WTC11 (cell line): ENCODE data around the gene LMO1. TPM values are rescaled to one million over a fixed set of nuclear protein-coding genes. Genes with fewer than 3 reads are reported as not detected.

Experiments
- ATAC-seq: fragments of 200-7000 bp; cut with Tn5 transposase; 2 replicates; pipeline ENCODE4 v1.10.0; 2021; ENCODE audit warnings: mild to moderate bottlenecking, moderate library complexity
- CTCF ChIA-PET: fragments of 300-600 bp; sonication (Branson Sonifier 250); formaldehyde crosslinking; loops from one replicate; lab custom pipeline; 2021; ENCODE audit warnings: antibody characterized with exemption; lab: Charles Lee
- POLR2A ChIA-PET: fragments of 350-600 bp; sonication (Branson Sonifier 250); formaldehyde crosslinking; loops from one replicate; lab custom pipeline; 2021; ENCODE audit warnings: antibody characterized with exemption; lab: Charles Lee
- DNase-seq: peaks from one replicate; pipeline ENCODE4 v3.0.0; 2021; ENCODE audit warnings: low spot score
- H3K27ac Mint-ChIP-seq: 2 replicates; pipeline ENCODE4 v1.8.0; 2021; ENCODE audit warnings: mixed read lengths
- H3K27me3 Mint-ChIP-seq: 2 replicates; pipeline ENCODE4 v1.8.0; 2021; ENCODE audit warnings: low read depth, mild to moderate bottlenecking, moderate library complexity, mixed read lengths
- H3K36me3 Mint-ChIP-seq: 2 replicates; pipeline ENCODE4 v1.8.0; 2021; ENCODE audit warnings: mixed read lengths
- H3K4me1 Mint-ChIP-seq: 2 replicates; pipeline ENCODE4 v1.8.0; 2022; ENCODE audit warnings: mixed read lengths
- H3K4me3 Mint-ChIP-seq: 2 replicates; pipeline ENCODE4 v1.8.0; 2021; ENCODE audit warnings: mild to moderate bottlenecking, moderate library complexity, mixed read lengths
- H3K9me3 Mint-ChIP-seq: 2 replicates; pipeline ENCODE4 v1.8.0; 2021; ENCODE audit warnings: mixed read lengths
- CREM ChIP-seq: sonication (generic); formaldehyde crosslinking; IDR thresholded peaks from 2 replicates; pipeline ENCODE4 v1.8.1; 2022; ENCODE audit warnings: mild to moderate bottlenecking, missing genetic modification reagents, moderate library complexity
- HMGA2 ChIP-seq: fragments of 250-450 bp; sonication (Bioruptor Pico); IDR thresholded peaks from 2 replicates; pipeline ENCODE4 v1.4.0; 2021; ENCODE audit warnings: mild to moderate bottlenecking, moderate library complexity
- MXD4 ChIP-seq: fragments of 250-450 bp; sonication (Bioruptor Pico); IDR thresholded peaks from 2 replicates; pipeline ENCODE4 v1.8.0; 2021; ENCODE audit warnings: mild to moderate bottlenecking, moderate library complexity, borderline replicate concordance
- MYBL2 ChIP-seq: sonication (generic); formaldehyde crosslinking; IDR thresholded peaks from 2 replicates; pipeline ENCODE4 v1.8.1; 2023; ENCODE audit warnings: mild to moderate bottlenecking, moderate library complexity, missing genetic modification reagents
- NFE2L1 ChIP-seq: sonication (generic); formaldehyde crosslinking; IDR thresholded peaks from 2 replicates; pipeline ENCODE4 v1.8.1; 2023; ENCODE audit warnings: missing genetic modification reagents
- NR3C1 ChIP-seq: sonication (generic); formaldehyde crosslinking; conservative IDR thresholded peaks from 2 replicates; pipeline ENCODE4 v1.8.1; 2023; ENCODE audit warnings: low read depth, mild to moderate bottlenecking, missing genetic modification reagents
- RELA ChIP-seq: sonication (generic); formaldehyde crosslinking; IDR thresholded peaks from 2 replicates; pipeline ENCODE4 v1.8.1; 2022; ENCODE audit warnings: missing genetic modification reagents, mild to moderate bottlenecking, borderline replicate concordance
- SMAD3 ChIP-seq: sonication (generic); formaldehyde crosslinking; IDR thresholded peaks from 2 replicates; pipeline ENCODE4 v1.8.0; 2022; ENCODE audit warnings: missing genetic modification reagents, mild to moderate bottlenecking, borderline replicate concordance
- TCF7 ChIP-seq: sonication (generic); formaldehyde crosslinking; IDR thresholded peaks from 2 replicates; pipeline ENCODE4 v1.8.0; 2022; ENCODE audit warnings: mild to moderate bottlenecking, low read depth, missing genetic modification reagents, moderate library complexity
- TEAD4 ChIP-seq: sonication (generic); formaldehyde crosslinking; IDR thresholded peaks from 2 replicates; pipeline ENCODE4 v1.8.0; 2022; ENCODE audit warnings: mild to moderate bottlenecking, missing genetic modification reagents
- ZNF416 ChIP-seq: fragments of 250-450 bp; sonication (Bioruptor Pico); IDR thresholded peaks from 2 replicates; pipeline ENCODE4 v1.9.0; 2021; ENCODE audit warnings: mild to moderate bottlenecking, inconsistent platforms
- ZNF423 ChIP-seq: fragments of 250-450 bp; sonication (Bioruptor Pico); IDR thresholded peaks from 2 replicates; pipeline ENCODE4 v2.1.2; 2022; ENCODE audit warnings: mild to moderate bottlenecking, moderate library complexity
- total RNA-seq: library from RNA; stranded (reverse); gene quantifications from 3 replicates; pipeline ENCODE4 v1.2.3, GENCODE V29; 2021
- TF ChIP-seq, protein P1 (sequence below): sonication (generic); formaldehyde crosslinking; IDR thresholded peaks from 2 replicates; pipeline ENCODE4 v1.8.0; 2022; ENCODE audit warnings: mild to moderate bottlenecking, missing genetic modification reagents
- TF ChIP-seq, protein P2 (sequence below): sonication (generic); formaldehyde crosslinking; IDR thresholded peaks from 2 replicates; pipeline ENCODE4 v1.8.0; 2022; ENCODE audit warnings: mild to moderate bottlenecking, missing genetic modification reagents
- TF ChIP-seq, protein P3 (sequence below): sonication (generic); formaldehyde crosslinking; IDR thresholded peaks from 2 replicates; pipeline ENCODE4 v1.8.1; 2023; ENCODE audit warnings: mild to moderate bottlenecking, missing genetic modification reagents, borderline replicate concordance
- TF ChIP-seq, protein P4 (sequence below): fragments of 250-450 bp; sonication (Bioruptor Pico); IDR thresholded peaks from 2 replicates; pipeline ENCODE4 v1.9.0; 2021; ENCODE audit warnings: mild to moderate bottlenecking
- TF ChIP-seq, protein P5 (sequence below): sonication (generic); formaldehyde crosslinking; IDR thresholded peaks from 2 replicates; pipeline ENCODE4 v1.8.0; 2022; ENCODE audit warnings: mild to moderate bottlenecking, missing genetic modification reagents
- TF ChIP-seq, protein P6 (sequence below): sonication (generic); formaldehyde crosslinking; conservative IDR thresholded peaks from 2 replicates; pipeline ENCODE4 v1.8.1; 2023; ENCODE audit warnings: mild to moderate bottlenecking, low read depth, missing genetic modification reagents, moderate library complexity

Gene LMO1
- total RNA-seq, 1 experiment from 2014 or later = 0.44 TPM

DNA sequence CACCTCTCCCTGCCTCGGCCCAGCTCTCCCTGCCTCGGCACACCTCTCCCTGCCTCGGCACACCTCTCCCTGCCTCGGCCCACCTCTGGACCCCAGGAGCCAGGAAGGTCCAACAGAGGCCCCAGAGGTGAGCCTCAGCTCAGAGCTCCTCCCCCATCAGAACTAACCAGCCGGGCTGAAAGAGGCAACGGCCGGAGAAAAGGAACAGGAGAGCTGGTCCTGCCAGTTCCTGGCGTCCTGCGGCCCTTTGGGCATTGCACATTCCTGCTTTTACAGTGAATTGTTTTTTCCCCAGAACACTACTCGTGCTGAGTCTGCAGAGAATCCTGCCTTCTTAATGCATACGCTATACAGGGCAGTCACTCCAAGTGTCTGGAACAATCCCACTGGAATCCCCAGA lies 45.8 kb downstream of the LMO1 start:
- CTCF ChIA-PET = interaction anchor here (0.7 to 3.1 kb wide), 10 partner anchors 9 to 443 kb away, joined by 3 to 15 read pairs (median 4); partner anchors contain the start of gene LMO1
- no peak for ATAC-seq
- TF ChIP-seq ZNF416 (CRISPR knock-in tag) = no peak
- TF ChIP-seq, protein P1, sequence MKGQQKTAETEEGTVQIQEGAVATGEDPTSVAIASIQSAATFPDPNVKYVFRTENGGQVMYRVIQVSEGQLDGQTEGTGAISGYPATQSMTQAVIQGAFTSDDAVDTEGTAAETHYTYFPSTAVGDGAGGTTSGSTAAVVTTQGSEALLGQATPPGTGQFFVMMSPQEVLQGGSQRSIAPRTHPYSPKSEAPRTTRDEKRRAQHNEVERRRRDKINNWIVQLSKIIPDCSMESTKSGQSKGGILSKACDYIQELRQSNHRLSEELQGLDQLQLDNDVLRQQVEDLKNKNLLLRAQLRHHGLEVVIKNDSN = no peak
- no peak for TF ChIP-seq HMGA2 (CRISPR knock-in tag)
- no peak for TF ChIP-seq SMAD3 (CRISPR knock-in tag)
- TF ChIP-seq NFE2L1 (CRISPR knock-in tag) = no peak
- TF ChIP-seq MXD4 (CRISPR knock-in tag) = no peak
- TF ChIP-seq RELA (CRISPR knock-in tag) = no peak
- TF ChIP-seq, protein P2, sequence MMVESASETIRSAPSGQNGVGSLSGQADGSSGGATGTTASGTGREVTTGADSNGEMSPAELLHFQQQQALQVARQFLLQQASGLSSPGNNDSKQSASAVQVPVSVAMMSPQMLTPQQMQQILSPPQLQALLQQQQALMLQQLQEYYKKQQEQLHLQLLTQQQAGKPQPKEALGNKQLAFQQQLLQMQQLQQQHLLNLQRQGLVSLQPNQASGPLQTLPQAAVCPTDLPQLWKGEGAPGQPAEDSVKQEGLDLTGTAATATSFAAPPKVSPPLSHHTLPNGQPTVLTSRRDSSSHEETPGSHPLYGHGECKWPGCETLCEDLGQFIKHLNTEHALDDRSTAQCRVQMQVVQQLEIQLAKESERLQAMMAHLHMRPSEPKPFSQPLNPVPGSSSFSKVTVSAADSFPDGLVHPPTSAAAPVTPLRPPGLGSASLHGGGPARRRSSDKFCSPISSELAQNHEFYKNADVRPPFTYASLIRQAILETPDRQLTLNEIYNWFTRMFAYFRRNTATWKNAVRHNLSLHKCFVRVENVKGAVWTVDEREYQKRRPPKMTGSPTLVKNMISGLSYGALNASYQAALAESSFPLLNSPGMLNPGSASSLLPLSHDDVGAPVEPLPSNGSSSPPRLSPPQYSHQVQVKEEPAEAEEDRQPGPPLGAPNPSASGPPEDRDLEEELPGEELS (CRISPR knock-in tag) = no peak
- TF ChIP-seq CREM (CRISPR knock-in tag) = no peak
- no peak for TF ChIP-seq TCF7 (CRISPR knock-in tag)

DNA sequence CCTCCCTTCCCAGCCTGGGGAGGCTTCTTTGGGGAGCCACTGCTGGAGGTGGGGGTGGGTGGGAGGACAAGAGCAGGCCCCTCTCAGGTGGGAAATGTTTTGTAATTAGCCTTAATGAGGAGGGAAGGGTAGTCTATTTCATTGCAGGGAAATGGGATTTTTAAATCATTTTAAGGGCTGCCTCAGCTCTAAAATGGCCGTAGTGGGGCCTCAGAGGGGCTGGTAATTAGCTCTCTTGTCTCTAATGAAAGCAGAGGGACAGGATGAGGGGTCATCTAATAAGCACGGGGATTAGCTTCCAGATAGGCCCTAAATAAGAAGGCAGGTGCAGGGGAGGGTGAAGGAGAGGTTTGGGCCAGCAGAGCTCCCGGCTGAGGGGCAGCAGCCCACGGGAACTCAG lies 46.5 kb downstream of the LMO1 start:
- Mint-ChIP-seq H3K9me3 (no peaks in the 10 kb centered on the region), H3K27me3 (no peaks in the 10 kb centered on the region; the same call in 1 of the 2 replicates), H3K27ac (no peak overlapping the region), H3K36me3 (no peaks in the 10 kb centered on the region), H3K4me3 (no peak overlapping the region), H3K4me1 (peaks cover 6% of the 10 kb centered on the region)
- ChIA-PET CTCF (interaction anchor here (0.7 to 2.4 kb wide), 7 partner anchors 11 to 444 kb away, joined by 3 to 14 read pairs (median 4); partner anchors contain the start of gene LMO1), POLR2A (no interaction called here)
- ATAC-seq (no peak), DNase-seq (no peak)
- TF ChIP-seq NR3C1 (no peak), TEAD4 (CRISPR knock-in tag) (no peak), ZNF423 (CRISPR knock-in tag) (no peak), MYBL2 (CRISPR knock-in tag) (no peak), RELA (CRISPR knock-in tag) (no peak)
- TF ChIP-seq, protein P3, sequence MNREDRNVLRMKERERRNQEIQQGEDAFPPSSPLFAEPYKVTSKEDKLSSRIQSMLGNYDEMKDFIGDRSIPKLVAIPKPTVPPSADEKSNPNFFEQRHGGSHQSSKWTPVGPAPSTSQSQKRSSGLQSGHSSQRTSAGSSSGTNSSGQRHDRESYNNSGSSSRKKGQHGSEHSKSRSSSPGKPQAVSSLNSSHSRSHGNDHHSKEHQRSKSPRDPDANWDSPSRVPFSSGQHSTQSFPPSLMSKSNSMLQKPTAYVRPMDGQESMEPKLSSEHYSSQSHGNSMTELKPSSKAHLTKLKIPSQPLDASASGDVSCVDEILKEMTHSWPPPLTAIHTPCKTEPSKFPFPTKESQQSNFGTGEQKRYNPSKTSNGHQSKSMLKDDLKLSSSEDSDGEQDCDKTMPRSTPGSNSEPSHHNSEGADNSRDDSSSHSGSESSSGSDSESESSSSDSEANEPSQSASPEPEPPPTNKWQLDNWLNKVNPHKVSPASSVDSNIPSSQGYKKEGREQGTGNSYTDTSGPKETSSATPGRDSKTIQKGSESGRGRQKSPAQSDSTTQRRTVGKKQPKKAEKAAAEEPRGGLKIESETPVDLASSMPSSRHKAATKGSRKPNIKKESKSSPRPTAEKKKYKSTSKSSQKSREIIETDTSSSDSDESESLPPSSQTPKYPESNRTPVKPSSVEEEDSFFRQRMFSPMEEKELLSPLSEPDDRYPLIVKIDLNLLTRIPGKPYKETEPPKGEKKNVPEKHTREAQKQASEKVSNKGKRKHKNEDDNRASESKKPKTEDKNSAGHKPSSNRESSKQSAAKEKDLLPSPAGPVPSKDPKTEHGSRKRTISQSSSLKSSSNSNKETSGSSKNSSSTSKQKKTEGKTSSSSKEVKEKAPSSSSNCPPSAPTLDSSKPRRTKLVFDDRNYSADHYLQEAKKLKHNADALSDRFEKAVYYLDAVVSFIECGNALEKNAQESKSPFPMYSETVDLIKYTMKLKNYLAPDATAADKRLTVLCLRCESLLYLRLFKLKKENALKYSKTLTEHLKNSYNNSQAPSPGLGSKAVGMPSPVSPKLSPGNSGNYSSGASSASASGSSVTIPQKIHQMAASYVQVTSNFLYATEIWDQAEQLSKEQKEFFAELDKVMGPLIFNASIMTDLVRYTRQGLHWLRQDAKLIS = no peak
- TF ChIP-seq, protein P4, sequence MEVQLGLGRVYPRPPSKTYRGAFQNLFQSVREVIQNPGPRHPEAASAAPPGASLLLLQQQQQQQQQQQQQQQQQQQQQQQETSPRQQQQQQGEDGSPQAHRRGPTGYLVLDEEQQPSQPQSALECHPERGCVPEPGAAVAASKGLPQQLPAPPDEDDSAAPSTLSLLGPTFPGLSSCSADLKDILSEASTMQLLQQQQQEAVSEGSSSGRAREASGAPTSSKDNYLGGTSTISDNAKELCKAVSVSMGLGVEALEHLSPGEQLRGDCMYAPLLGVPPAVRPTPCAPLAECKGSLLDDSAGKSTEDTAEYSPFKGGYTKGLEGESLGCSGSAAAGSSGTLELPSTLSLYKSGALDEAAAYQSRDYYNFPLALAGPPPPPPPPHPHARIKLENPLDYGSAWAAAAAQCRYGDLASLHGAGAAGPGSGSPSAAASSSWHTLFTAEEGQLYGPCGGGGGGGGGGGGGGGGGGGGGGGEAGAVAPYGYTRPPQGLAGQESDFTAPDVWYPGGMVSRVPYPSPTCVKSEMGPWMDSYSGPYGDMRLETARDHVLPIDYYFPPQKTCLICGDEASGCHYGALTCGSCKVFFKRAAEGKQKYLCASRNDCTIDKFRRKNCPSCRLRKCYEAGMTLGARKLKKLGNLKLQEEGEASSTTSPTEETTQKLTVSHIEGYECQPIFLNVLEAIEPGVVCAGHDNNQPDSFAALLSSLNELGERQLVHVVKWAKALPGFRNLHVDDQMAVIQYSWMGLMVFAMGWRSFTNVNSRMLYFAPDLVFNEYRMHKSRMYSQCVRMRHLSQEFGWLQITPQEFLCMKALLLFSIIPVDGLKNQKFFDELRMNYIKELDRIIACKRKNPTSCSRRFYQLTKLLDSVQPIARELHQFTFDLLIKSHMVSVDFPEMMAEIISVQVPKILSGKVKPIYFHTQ (CRISPR knock-in tag) = no peak
- TF ChIP-seq, protein P5, sequence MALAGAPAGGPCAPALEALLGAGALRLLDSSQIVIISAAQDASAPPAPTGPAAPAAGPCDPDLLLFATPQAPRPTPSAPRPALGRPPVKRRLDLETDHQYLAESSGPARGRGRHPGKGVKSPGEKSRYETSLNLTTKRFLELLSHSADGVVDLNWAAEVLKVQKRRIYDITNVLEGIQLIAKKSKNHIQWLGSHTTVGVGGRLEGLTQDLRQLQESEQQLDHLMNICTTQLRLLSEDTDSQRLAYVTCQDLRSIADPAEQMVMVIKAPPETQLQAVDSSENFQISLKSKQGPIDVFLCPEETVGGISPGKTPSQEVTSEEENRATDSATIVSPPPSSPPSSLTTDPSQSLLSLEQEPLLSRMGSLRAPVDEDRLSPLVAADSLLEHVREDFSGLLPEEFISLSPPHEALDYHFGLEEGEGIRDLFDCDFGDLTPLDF (CRISPR knock-in tag) = no peak
- TF ChIP-seq, protein P6, sequence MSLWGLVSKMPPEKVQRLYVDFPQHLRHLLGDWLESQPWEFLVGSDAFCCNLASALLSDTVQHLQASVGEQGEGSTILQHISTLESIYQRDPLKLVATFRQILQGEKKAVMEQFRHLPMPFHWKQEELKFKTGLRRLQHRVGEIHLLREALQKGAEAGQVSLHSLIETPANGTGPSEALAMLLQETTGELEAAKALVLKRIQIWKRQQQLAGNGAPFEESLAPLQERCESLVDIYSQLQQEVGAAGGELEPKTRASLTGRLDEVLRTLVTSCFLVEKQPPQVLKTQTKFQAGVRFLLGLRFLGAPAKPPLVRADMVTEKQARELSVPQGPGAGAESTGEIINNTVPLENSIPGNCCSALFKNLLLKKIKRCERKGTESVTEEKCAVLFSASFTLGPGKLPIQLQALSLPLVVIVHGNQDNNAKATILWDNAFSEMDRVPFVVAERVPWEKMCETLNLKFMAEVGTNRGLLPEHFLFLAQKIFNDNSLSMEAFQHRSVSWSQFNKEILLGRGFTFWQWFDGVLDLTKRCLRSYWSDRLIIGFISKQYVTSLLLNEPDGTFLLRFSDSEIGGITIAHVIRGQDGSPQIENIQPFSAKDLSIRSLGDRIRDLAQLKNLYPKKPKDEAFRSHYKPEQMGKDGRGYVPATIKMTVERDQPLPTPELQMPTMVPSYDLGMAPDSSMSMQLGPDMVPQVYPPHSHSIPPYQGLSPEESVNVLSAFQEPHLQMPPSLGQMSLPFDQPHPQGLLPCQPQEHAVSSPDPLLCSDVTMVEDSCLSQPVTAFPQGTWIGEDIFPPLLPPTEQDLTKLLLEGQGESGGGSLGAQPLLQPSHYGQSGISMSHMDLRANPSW = no peak

More for the DNA sequence above, 45.8 kb downstream of the LMO1 start:
- Mint-ChIP-seq H3K27ac (no peak overlapping the region), H3K4me1 (peaks cover 6% of the 10 kb centered on the region), H3K36me3 (no peaks in the 10 kb centered on the region), H3K9me3 (no peaks in the 10 kb centered on the region), H3K27me3 (no peaks in the 10 kb centered on the region; the same call in 1 of the 2 replicates), H3K4me3 (no peak overlapping the region)
- no peak for DNase-seq
- POLR2A ChIA-PET = no interaction called here
